Erythroblast (primary cell): ENCODE measurements around the gene OTOG.

Experiments used
- DNase-seq, 2 experiments: peaks; one replicate each; lab custom pipeline; 2025; lab: John Stamatoyannopoulos, UW
- GATA1 ChIP-seq: IDR thresholded peaks from 2 replicates; pipeline ENCODE4 v1.6.1; 2011; ENCODE audit warnings: low read depth, mild to moderate bottlenecking, control low read depth, low read length, moderate library complexity
- POLR2A ChIP-seq: IDR thresholded peaks from 2 replicates; pipeline ENCODE4 v1.6.1; 2011; ENCODE audit warnings: mild to moderate bottlenecking, low read length

Gene OTOG

DNA sequence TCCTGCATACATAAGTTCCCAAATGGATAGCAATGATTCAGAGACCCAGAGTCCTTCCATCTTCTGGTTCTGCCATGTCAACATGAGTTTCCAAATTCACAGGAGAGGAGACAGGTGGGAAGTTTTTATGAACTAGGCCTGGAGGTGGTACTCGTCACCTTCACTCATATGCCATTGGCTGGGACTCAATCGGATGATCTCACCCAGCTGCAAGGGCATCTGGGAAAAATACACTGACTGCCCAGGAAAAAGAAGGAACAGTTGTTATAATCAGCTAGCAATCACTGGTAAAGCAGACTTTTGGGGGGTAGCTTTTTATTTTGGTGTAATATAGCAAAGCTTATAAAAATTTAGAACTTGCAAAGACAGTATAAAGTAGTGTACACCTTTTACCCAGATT, 83.9 kb downstream of the OTOG start:
- no peak for DNase-seq
- TF ChIP-seq GATA1 (no peak), POLR2A (no peak)

DNA sequence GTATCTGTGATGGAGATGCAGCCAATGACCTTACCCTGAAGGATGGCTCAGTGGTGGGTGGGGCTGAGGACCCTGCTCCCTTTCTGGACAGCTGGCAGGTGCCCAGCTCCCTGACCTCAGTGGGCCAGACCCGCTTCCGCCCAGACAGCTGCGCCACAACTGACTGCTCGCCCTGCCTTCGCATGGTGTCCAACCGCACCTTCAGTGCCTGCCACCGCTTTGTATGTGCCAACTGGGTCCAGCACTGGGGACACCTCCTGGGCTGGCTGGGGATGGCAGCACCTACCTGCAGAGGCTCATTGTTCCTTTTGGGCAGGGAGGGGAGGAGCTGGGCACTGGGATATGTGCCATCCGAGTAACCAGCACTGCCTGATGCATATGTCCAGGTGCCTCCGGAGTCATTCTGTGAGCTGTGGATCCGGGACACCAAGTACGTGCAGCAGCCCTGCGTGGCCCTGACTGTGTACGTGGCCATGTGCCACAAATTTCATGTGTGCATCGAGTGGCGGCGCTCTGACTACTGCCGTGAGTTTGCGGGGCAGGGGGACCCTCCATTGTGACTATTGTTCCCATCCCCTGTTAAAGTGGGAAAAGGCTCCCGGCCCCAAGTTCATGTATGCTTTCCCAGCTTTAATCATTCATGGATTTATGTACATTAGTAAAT, 84.8 kb downstream of the OTOG start:
- no peak for DNase-seq
- TF ChIP-seq POLR2A, result no peak
- TF ChIP-seq GATA1, result no peak

DNA sequence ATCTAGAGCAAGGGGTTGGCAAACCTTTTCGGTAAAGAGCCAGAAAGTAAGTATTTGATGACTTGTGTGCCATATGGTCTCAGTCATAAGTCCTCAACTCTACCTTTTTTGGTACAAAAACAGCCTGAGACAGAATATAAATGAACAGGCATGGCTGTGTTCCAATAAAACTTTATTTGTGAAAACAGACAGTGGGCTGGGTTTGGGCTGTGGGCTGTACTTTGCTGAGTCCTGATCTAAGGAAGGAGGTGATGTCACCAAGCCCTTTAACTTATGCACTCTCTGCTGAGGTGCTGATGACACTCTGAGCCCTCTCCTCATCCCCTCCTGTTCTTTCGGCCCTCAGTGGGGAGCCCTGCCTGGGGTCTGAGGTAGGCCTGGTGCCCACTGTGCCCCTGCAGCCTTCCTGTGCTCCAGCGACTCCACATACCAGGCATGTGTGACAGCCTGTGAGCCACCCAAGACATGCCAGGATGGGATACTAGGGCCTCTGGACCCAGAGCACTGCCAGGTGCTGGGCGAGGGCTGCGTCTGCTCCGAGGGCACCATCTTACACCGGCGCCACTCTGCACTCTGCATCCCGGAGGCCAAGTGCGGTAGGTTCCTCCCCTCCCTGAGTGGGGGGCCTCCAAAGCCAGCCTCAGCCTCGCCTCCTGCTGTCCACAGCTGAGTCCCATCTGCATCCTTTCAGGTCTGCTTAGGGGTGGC, 86.4 kb downstream of the OTOG start:
- TF ChIP-seq GATA1 (no peak), POLR2A (no peak)
- no peak for DNase-seq

DNA sequence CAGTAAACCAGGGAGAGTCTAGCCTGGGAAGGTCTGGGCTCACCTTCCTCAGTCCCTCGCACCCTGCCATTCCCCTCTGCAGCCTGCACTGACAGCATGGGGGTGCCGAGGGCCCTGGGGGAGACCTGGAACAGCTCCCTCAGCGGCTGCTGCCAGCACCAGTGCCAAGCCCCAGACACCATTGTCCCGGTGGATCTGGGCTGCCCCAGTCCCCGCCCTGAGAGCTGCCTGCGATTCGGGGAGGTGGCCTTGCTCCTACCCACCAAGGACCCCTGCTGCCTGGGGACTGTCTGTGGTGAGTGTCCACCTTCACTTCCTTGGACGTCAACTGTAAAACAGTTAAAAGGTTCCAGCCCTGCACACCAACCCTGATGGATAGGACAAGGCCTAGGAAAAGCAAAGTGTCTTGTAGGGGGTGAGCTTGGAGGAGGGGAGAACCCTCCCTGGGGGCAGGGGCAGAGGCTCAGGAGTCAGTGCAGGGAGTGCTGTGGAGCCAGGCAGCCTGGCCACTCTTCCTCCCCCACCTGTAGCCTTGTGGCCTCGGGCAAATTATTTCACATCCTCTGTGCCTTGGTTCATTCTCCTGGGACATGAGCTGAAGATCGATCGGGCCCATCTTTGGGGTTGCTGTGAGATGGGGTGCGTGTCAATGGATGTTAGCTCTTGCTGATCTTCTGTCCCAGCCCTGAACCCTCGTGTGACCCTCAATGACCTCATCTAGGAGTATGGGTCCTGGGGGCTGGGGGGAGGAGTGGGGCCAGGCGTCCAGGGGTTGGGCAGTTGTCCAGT, 87.1 kb downstream of the OTOG start:
- TF ChIP-seq POLR2A, result no peak
- no peak for TF ChIP-seq GATA1
- no peak for DNase-seq

DNA sequence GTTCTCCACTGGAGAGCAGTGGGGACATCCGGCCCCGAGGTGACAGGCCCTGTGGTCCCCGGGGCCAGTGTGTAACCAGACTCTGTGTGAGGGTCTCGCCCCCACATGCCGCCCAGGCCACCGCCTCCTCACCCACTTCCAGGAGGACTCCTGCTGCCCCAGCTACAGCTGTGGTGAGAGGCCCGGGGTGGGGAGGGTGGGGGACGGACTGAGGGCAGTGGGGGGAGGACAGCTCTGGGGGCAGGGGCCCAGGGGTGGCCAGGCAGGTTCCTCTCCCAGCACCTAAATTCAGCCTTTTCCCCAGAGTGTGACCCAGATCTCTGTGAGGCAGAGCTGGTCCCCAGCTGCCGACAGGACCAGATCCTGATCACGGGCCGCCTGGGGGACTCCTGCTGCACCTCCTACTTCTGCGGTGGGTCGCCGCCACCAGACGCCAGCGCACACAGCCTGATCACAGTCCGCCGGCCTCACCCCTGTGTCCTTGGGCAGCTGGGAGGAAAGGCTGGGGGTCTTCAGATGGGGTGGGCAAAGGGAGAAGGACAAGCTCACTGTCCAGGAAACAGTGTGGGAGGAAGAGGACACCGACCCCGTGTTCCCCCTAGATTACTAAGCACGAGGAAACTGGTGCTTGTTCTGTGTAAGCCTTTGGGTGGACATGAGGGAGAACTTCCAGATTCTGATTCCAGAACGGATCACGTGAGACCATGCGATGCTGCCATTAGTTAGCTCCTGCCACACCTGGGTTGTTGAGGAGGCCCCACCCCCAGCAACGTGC, 87.9 kb downstream of the OTOG start:
- no peak for TF ChIP-seq POLR2A
- no peak for DNase-seq

DNA sequence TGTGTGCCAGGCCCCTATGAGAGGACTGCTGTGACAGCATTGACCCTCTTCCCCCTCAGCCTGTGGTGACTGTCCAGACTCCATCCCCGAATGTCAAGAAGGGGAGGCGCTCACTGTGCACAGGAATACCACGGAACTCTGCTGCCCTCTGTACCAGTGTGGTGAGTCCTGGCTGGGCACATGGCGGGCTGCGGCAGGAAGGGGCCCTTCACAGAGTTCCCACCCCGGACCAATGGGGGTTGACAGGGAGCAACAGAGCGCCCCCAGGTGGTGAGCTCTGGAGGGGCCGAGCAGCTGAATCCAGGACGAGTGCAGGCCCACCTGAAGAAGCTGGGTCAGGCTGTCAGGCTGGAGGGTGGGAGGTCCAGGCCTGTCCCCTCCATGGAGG, 88.5 kb downstream of the OTOG start:
- TF ChIP-seq POLR2A (no peak), GATA1 (no peak)
- no peak for DNase-seq

DNA sequence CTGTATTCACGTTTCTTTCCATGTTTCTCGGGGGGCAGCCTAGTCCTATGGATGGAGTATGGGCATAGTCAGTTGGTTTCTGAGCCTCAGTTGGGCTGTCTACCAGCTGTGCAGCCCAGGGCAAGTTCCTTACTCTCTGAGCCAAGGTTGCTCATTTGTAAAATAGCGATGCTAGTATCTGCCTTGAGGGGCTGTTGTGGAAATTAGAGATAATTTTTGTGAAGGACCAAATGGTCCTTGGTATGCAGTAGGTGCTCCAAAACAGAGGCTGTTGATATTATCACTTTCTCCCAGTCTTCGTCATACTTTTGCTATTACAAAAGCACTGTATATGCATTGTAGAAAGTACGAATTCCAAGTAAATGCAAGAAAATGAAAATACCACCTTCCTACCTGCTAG, 89.7 kb downstream of the OTOG start:
- no peak for TF ChIP-seq POLR2A
- no peak for TF ChIP-seq GATA1
- no peak for DNase-seq

DNA sequence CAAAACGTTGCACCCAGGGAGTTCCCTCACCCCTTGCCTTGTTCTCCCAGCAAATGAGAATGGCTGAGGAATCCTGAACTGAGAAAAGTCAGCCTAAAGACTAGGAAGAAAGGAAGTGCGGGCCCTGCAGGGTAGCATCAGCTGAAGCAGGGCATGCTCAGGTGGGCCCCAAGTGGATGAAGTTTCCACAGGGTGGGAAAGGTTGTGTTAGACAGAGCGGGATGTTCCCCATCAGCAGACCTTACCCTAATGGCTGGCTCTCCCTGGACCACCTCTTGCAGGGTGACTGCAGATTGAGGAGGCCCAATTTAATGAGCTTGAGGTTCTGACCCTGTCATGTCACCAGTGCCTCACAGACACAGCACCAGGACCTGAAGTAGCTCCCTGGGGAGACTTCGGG, 90.8 kb downstream of the OTOG start:
- DNase-seq, result no peak
- TF ChIP-seq POLR2A (no peak), GATA1 (no peak)

DNA sequence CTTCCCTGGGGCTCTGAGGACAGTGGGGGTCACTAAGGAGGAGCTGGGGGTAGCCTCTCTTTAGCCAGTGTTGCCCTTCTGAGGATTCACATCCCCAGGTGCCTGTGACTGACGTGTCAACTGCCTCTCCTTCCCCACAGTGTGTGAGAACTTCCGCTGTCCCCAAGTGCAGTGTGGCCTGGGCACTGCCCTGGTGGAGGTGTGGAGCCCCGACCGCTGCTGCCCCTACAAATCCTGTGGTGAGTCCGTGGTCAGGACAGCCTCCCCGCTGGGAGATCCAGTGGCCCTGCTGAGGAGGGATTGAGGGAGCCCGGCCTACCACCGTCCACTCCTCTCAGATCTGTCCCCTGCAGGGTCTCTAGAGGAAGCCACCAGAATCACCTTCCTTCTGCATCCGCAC, 91.3 kb downstream of the OTOG start:
- no peak for DNase-seq
- TF ChIP-seq GATA1, result no peak
- TF ChIP-seq POLR2A, result no peak

DNA sequence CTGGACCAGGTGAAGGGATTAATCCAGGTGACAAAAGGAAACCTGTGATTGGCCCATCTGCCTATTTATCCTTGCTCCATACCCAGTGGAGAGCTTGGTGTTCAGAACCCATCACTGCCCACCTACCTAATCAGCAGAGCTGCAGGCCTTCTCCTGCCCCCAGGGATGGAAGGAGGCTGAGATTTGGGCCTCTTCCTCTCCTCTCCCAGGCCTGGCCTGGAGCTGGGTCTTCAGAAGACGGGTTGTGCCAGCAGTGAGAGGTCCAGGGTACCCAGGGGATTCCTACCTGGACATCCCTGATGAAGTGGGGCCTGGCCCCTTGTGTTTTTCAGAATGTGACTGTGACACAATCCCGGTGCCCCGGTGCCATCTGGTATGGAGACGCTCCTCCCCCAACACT, 92.0 kb downstream of the OTOG start:
- DNase-seq, result no peak
- TF ChIP-seq POLR2A (no peak), GATA1 (no peak)

DNA sequence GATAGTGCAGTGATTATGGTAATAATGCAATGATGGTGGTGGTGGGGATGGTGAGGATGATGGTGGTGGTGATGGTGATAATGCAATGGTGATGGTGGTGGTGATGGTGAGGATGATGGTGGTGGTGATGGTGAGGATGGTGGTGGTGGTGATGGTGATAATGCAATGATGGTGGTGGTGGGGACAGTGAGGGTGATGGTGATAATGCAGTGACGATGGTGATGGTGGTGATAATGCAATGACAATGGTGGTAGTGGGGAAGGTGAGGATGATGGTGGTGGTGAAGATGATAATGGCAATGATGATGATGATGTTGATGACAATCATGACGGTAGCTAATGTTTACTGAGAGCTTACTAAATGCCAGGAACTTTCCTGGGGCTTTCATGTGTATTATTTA, 92.7 kb downstream of the OTOG start:
- TF ChIP-seq POLR2A, result no peak
- no peak for TF ChIP-seq GATA1
- no peak for DNase-seq

DNA sequence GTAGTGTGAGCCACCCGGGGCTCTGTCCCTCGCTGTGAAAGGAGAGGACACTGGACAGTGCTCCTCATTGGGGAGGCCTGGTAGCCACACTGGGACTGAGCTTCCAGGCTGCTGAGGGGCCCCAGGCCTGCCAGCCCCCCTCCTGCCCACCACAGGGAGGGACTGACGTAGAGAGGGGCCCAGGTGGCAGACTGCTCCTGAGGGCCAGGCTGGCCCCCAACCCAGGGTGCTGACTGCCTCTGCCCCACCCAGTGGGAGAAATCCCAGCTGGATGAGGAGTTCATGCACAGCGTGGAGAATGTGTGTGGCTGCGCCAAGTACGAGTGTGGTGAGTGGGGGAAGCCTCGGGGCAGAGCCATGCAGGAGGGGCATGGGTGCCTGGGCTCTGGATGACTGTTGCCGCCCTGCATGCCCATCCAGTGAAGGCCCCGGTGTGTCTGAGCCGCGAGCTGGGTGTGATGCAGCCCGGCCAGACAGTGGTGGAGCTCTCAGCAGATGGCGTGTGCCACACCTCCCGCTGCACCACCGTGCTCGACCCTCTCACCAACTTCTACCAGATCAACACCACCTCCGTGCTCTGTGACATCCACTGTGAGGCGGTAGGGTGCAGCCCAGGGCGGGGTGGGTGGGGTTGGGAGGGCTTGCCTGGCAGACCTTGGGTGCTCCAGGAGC, 93.6 kb downstream of the OTOG start:
- no peak for DNase-seq
- TF ChIP-seq POLR2A (no peak), GATA1 (no peak)

DNA sequence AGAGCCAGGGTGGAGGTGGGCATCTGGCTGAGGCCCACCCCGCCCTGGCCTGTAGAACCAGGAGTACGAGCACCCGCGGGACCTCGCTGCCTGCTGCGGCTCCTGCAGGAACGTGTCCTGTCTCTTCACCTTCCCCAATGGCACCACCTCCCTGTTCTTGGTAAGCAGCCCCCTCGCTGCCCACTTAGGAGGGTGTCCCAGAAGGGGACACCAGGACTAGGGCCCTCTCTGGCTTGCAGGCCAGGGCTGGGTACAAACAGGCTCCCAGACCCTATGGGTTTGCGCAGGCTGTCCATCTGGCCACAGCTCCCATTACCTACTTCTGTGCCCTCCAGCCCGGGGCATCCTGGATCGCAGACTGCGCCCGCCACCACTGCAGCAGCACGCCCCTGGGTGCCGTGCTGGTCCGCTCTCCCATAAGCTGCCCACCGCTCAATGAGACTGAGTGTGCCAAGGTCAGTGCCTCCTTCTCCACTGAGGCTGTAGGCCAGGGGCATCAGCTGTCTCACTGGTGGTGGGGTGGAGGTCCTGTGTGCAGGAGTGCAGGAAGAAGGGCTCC, 94.8 kb downstream of the OTOG start:
- no peak for TF ChIP-seq POLR2A
- DNase-seq, result no peak

DNA sequence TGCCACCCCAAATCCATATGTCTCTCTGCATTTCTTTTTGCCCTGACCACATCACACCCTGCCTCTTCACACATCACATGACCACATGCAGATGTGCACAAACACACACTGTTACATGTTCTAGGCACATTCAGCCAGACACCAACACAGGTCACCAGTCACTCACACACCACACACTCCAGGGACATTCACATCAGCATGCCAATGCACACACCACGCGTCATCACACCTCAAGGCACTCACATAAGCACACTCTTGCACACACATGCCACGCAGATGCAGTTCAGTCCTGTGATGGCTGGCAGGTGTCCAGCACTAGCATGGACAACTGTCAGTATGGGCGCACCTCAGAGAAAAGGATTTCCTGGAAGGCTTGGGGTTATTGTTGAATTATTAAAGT, 95.3 kb downstream of the OTOG start:
- TF ChIP-seq GATA1 (no peak), POLR2A (no peak)
- no peak for DNase-seq
